Heart right ventricle (tissue), 16 donors: ENCODE measurements around the gene MAP2K5. TPM values are rescaled to one million over a fixed set of nuclear protein-coding genes. Genes with fewer than 3 reads are reported as not detected.

ENCODE experiments used
- ATAC-seq, 8 donors: fragments of 200-7000 bp; cut with Tn5 transposase; one replicate each; pipeline ENCODE4 v1.9.1; 2020; ENCODE audit warnings: mild to moderate bottlenecking in 8 of 8, moderate library complexity in 8 of 8, moderate number of reproducible peaks in 1 of 8
- DNase-seq, 2 donors: peaks; one replicate each; pipeline ENCODE4 v3.0.0-alpha.2; 2020
- H3K27ac ChIP-seq, 10 donors: fragments of 200-600 bp; sonication (generic) in 2 of 10; one replicate each; pipeline versions ENCODE4 v1.5.0 to v1.8.0; 2020 to 2022; ENCODE audit warnings: mild to moderate bottlenecking in 3 of 10
- H3K27me3 ChIP-seq, 7 donors: fragments of 200-600 bp; one replicate each; pipeline ENCODE4 v1.8.0; 2021 to 2022; ENCODE audit warnings: mild to moderate bottlenecking in 2 of 7
- H3K36me3 ChIP-seq, 9 donors: fragments of 200-600 bp; sonication (generic) in 1 of 9; one replicate each; pipeline versions ENCODE4 v1.5.0 to v1.8.0; 2020 to 2022; ENCODE audit warnings: mild to moderate bottlenecking in 2 of 9
- H3K4me1 ChIP-seq, 9 donors: fragments of 200-600 bp; sonication (generic) in 1 of 9; one replicate each; pipeline versions ENCODE4 v1.5.0 to v1.8.0; 2020 to 2022; ENCODE audit warnings: mild to moderate bottlenecking in 4 of 9
- H3K4me3 ChIP-seq, 10 donors: fragments of 200-600 bp; sonication (generic) in 2 of 10; one replicate each; pipeline versions ENCODE4 v1.5.0 to v1.8.0; 2020 to 2022; ENCODE audit warnings: mild to moderate bottlenecking in 7 of 10, moderate library complexity in 2 of 10
- H3K9me3 ChIP-seq, 11 donors: fragments of 200-600 bp in 10 of 11; sonication (generic) in 2 of 11; one replicate each; pipeline versions ENCODE4 v1.5.0 to v1.8.0; 2013 to 2022; ENCODE audit warnings: mild to moderate bottlenecking in 2 of 11, control low read depth in 1 of 11, moderate library complexity in 1 of 11
- WGBS, 2 donors: extraction: QIAGEN DNeasy Blood & Tissue Kit; methylation state at CpG; one replicate each; pipeline ENCODE4 v1.1.7; 2013; ENCODE audit warnings: inconsistent platforms in 1 of 2; 5-methylcytosine and 5-hydroxymethylcytosine counted together
- intact Hi-C, 10 donors: fragments of 100-400 bp; cut with DNase I; formaldehyde crosslinking; loops; one replicate each; pipeline versions ENCODE4 v1.11.1 to v1.14.2; 2022
- polyA plus RNA-seq, 2 donors: library from polyadenylated mRNA; stranded (reverse); fragments of 200-250 nt; gene quantifications; one replicate each; pipeline ENCODE4 v1.2.3, GENCODE V29; 2013
- total RNA-seq, 10 donors: library from RNA; stranded (reverse); fragmentation: NEBNext Ultra II Directional in 3 of 10; extraction: Animal tissue kit (Norgen Biotek cat#: 25700) in 3 of 10; gene quantifications; one replicate each; pipeline versions ENCODE4 v1.2.1 to v1.2.4, GENCODE V29; 2021 to 2023
- TF ChIP-seq, protein P1 (sequence below), 9 donors: fragments of 200-600 bp; sonication (generic) in 2 of 9; IDR thresholded peaks; one replicate each; pipeline versions ENCODE4 v1.5.0 to v1.8.0; 2021 to 2022; ENCODE audit warnings: antibody characterized with exemption in 9 of 9, mild to moderate bottlenecking in 5 of 9, moderate library complexity in 1 of 9
- donor health status: Arrhythmogenic right ventricular cardiomyopathy.
- donor health status: ischemic (EF 13 %, LVEDD 7.1; RV severe dilation, severe dysfunction).
- donor health status: healthy with polysubstance abuse.
- donor health status: DM: no; HTN: yes; CAD: no.
- donor health status: DM: no; HTN: no; CAD: no.
- donor health status: ischemic (EF 25% LVEDD 6.9; RV normal size, moderate dysfunction).
- donor health status: ischemic (EF 25% LVEDD 5.7; RV mildly dilated, moderate dysfunction).
- donor health status: healthy.
- donor health status: DM: yes; HTN: yes; CAD: no.
- donor health status: Ischemic cardiomyopathy.
- donor health status: ischemic (EF 35%, LVEDD 5.7; RV mildly dilated, moderate dysfunction).
- donor health status: nonischemic (EF 11% LVEDD 7.7; RV severe dilation, severe dysfunction).
- donor health status: DM: yes; HTN: yes; CAD: no.
- donor health status: PGD.
- donor health status: ischemic (EF 29% LVEDD 5.4; RV normal size, mild dysfunction).
- donor health status: nonischemic (EF 23%, LVEDD 6.1; RV moderate dilation, normal function).

Gene MAP2K5
- total and polyA plus RNA-seq, 12 donors = 7.7 to 34.3 (median 21.0) TPM

DNA sequence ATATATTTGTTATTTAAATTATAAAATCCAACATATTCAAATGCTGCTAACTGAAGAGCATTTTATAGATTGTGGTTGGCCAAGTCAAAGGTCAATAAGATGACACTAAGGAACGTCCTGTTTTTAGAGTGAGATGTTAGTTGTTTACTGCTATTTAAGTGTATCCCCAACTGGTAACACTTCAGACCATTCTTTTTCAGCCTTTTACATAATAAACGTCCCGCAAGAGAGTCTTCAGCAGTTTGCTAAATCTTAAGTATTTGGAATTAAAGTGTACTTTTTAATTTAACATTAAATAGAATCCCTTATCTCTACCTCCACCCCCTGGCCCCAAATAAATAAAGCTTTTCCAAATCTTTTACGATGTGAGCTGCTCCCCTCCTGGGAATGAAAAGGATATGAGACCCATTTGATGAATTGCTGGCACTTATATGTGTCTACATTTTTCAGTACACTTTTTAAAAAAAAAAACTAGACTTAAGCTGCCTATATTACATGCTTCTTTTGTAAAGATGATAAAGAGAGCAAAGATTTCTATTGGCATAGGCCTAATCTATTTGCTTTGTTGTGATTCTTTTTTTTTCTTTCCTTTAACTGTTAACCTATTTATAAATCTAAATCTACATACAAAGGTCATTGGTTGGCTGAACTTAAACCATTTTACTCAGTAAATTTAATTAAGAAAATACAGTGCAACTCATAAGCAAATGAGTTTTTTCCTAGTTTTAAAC is 181.0 kb downstream of the MAP2K5 start:
- Histone ChIP-seq H3K27ac (no peak overlapping the region), H3K4me3 (no peak overlapping the region), H3K27me3 (no peaks in the 10 kb centered on the region), H3K36me3 (no peaks in the 10 kb centered on the region), H3K9me3 (no peaks in the 10 kb centered on the region), H3K4me1 (peaks cover 0 to 6% (median 0%) of the 10 kb centered on the region in 9 donors)
- ATAC-seq (no peak), DNase-seq (no peak)
- intact Hi-C loops = no loop called here
- TF ChIP-seq, protein P1, sequence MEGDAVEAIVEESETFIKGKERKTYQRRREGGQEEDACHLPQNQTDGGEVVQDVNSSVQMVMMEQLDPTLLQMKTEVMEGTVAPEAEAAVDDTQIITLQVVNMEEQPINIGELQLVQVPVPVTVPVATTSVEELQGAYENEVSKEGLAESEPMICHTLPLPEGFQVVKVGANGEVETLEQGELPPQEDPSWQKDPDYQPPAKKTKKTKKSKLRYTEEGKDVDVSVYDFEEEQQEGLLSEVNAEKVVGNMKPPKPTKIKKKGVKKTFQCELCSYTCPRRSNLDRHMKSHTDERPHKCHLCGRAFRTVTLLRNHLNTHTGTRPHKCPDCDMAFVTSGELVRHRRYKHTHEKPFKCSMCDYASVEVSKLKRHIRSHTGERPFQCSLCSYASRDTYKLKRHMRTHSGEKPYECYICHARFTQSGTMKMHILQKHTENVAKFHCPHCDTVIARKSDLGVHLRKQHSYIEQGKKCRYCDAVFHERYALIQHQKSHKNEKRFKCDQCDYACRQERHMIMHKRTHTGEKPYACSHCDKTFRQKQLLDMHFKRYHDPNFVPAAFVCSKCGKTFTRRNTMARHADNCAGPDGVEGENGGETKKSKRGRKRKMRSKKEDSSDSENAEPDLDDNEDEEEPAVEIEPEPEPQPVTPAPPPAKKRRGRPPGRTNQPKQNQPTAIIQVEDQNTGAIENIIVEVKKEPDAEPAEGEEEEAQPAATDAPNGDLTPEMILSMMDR (IDR thresholded peaks at IDR 0.05) = no peak
- 63% methylated on average over 4 of the region's 4 CpGs for WGBS, 2 donors

DNA sequence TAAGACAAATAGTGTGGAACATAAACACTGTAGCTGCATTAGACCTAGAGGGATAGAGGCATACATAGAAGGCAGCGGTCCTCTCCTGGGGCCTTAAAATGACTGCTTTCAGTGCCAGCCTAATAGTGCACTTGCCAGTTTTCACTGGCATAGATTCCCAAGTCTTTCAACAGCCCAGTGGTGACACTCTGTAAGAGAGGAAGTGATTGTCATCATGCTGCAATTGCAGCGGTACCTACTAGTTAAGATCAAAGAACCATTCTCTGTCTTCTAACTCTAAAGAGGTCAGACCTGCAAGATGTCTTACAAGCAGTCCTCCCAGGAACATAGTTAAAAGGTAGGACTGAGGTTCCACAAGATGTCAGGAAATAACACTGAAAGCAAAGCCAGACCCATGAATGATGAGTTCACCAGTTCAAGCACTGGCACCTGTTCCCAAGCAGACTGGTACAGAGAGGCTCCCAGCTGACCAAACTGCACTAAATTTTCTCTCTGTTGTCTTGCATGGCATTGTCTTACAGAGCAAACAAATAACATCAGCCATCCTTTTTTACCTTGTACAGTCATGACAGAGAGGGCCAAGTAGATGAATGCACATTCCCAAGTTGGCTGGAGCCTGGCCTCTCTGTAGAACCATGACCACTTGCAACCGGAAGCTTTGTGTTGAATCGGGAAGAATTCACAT is 182.3 kb downstream of the MAP2K5 start:
- WGBS, 2 donors = 77 to 81% methylated on average over 4 of the region's 4 CpGs
- intact Hi-C loops = no loop called here
- TF ChIP-seq, protein P1 (IDR thresholded peaks at IDR 0.05) = no peak
- H3K9me3 ChIP-seq = no peaks in the 10 kb centered on the region
- no peaks in the 10 kb centered on the region for H3K36me3 ChIP-seq
- H3K4me3 ChIP-seq = no peak overlapping the region
- H3K27ac ChIP-seq = no peak overlapping the region
- H3K27me3 ChIP-seq = no peaks in the 10 kb centered on the region
- peaks cover 0 to 6% (median 0%) of the 10 kb centered on the region in 9 donors for H3K4me1 ChIP-seq
- DNase-seq (no peak), ATAC-seq (peak in 4 of 8 donors; percentile 24 to 61 (median 52))

DNA sequence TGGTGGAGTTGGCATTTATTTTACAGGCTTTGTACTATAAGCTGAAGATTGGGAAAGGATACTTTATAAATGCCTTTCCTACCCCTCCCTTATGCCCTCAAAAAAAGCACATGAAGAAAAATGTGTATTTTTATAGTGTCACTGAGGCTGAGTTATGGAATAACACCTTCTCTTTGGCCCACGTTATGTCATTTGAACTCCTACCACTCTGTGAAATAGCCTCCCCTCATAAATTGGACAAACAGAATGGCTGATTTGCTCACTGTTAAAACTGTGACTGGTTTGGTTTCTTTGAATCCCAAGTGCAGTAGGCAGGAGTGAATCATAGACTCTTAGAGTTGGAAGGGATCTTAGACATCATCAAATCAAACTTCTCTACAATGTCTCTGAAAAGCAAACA is 187.6 kb downstream of the MAP2K5 start:
- TF ChIP-seq, protein P1 (IDR thresholded peaks at IDR 0.05) = no peak
- H3K27me3 ChIP-seq = no peaks in the 10 kb centered on the region
- DNase-seq (no peak), ATAC-seq (no peak)
- H3K9me3 ChIP-seq = no peaks in the 10 kb centered on the region
- intact Hi-C loops = no loop called here
- WGBS, 2 donors = 96 to 97% methylated on average over 1 of the region's 1 CpG
- no peaks in the 10 kb centered on the region for H3K36me3 ChIP-seq
- no peak overlapping the region for H3K4me3 ChIP-seq
- H3K27ac ChIP-seq = no peak overlapping the region
- peaks cover 0 to under 1% (median 0%) of the 10 kb centered on the region in 9 donors for H3K4me1 ChIP-seq

DNA sequence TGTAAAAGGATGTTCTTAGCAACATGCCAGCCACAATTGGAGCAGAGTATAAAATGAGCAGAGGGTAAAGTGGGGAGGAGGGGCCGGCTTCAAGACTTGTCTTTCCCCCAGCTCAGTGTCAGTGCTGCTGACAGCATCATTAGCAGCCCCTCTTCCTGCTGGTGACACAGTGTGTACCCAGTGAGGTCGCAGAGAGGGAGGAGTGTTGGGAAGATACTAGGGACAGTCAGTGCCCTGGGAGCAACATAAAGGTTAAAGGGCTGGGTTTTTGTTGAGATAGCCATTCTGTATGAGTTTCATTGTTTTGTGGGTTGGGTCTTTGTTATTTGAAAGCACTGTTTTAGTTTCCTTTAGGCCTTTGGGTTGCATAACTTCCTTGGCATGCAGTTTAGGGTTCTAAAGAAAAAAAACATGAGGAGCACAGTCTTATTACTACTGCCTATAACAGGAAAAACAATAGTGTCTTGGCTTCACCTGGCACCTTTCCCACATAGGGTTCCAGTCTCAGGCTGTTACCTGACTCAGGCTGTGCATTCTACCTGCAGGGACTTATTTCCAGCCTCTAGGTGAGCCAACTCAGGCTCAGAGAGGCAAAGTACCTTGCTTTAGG is 188.7 kb downstream of the MAP2K5 start:
- no peak overlapping the region for H3K27ac ChIP-seq
- 33 to 50% methylated on average over 2 of the region's 2 CpGs for WGBS, 2 donors
- peak in 1 of 8 donors; percentile 10 for ATAC-seq
- DNase-seq = no peak
- no peaks in the 10 kb centered on the region for H3K36me3 ChIP-seq
- H3K4me1 ChIP-seq = peaks cover 0 to 10% (median 0%) of the 10 kb centered on the region in 9 donors
- H3K9me3 ChIP-seq = no peaks in the 10 kb centered on the region
- TF ChIP-seq, protein P1 (IDR thresholded peaks at IDR 0.05) = no peak
- H3K27me3 ChIP-seq = no peaks in the 10 kb centered on the region
- intact Hi-C loops = no loop called here
- H3K4me3 ChIP-seq = no peak overlapping the region
